ENCODE measurements around the gene CDC42BPA.
"Not testable (repeated sequence)": the region's sequence is repeated elsewhere in the genome, so short reads cannot be mapped to it uniquely, and the experiment has no call there.

CDC42BPA gene

DNA sequence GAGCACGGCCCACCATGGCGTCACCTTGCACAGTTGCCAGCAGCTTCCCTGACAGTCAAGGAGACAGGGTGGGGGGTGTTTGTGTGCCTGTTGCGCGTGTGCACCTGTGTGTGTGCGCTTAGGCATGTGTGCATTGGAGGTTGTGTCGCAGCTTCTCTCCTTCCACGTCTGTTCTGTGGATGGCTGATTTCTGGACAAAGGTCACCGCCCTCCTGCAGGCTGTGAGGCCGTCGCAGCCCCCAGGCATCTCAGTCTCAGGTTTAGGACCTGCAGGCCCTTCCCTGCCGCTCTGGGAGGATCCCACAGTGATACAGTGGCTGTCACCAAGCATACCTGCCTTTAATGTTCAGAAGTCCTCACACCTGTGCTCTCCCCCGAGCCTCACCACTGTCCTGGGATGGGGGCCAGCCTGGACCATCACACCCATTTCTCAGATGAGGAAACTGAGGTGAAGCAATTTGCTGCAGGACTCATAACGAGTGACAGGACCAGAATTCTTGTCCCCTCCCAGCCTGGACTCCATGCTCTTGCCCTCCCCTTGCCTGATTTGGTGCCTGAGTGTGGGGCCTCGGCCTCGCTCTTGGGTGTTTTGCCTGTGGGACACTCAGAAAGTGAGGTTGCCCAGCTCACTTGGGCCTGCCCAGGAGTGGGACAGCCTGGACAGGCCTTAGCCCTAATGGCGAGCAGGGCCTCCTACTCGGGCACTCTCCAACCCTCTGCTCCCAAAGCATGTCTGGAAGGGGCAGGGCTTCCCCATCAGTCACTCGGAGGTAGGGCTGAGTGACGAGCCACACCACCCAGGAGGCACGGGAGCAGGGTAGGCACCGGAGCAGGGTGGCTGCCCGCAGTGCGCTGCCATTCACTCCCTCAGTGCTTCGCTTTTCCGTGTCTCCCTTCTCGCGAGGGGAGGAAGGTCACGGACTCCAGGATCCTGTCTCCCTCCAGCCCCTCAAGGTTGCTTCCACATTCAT, 355.6 kb downstream of the CDC42BPA start:
- DNase-seq (ENCODE audit: low spot score) = no peak

DNA sequence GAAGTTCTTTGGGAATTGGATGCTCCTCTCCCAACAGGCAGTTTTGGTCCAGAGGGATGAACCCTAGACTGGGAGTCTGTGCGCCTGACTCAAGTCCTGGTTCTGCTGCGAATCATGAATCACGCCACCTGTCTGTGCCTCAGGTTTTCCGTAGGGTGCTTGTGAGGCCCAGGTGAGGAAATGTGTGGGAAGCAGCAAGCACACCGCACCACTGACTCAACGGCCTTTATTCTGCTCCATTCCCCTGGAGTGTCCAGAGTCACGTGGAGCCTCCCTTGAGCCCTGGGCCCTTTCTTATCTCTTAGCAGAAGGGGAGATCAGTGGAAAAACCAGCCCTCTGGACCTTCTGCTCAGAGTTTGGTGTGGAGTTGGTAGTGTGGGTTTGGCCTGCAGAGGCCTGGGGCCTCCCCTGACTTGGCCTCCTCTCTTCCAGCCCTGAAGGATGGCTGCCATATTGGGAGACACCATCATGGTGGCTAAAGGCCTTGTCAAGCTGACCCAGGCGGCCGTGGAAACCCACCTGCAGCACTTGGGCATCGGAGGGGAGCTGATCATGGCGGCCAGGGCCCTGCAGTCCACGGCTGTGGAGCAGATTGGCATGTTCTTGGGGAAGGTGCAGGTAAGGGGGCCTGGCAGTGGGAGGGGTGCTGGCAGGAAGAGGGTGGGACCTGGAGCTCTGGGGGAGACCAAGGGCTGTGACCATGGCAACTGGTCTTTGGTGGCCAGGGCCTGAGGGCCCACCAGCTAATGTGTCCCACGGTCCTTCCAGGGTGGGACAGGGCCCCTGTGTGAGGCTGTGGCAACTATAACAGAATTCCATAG, 357.1 kb downstream of the CDC42BPA start:
- DNase-seq (ENCODE audit: low spot score) = no peak

DNA sequence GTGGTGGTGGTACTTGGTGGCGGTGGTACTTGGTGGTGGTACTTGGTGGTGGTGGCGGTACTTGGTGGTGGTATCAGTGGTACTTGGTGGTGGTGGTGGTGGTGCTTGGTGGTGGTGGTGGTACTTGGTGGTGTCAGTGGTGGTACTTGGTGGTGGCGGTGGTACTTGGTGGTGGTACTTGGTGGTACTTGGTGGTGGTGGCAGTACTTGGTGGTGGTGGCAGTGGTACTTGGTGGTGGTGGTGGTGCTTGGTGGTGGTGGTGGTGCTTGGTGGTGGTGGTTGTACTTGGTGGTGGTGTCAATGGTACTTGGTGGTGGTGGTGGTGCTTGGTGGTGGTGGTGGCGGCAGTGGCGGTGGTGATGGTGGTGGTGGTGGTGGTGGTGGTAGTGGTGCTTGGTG, 358.0 kb downstream of the CDC42BPA start:
- no peak for DNase-seq (ENCODE audit: low spot score)

DNA sequence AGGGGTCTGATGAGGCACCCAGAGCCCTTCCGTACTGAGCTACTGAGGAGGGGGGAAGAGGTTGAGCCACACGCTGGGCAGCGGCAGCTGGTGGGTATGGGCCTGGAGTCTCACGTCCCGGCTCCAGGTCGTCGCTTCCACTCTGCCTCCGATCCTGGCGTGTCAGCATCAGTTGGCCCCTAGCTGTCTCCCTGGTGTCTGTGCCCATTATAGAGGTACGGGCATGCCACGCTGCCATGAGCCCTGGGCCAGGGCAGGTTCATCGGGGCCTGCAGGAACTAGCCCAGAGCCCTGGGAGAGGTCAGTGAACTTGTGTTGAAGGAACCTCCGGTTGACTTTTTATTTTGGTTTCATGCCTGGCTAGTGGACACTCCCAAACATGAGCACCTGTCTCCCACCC, 360.0 kb downstream of the CDC42BPA start:
- DNase-seq (ENCODE audit: low spot score) = no peak

DNA sequence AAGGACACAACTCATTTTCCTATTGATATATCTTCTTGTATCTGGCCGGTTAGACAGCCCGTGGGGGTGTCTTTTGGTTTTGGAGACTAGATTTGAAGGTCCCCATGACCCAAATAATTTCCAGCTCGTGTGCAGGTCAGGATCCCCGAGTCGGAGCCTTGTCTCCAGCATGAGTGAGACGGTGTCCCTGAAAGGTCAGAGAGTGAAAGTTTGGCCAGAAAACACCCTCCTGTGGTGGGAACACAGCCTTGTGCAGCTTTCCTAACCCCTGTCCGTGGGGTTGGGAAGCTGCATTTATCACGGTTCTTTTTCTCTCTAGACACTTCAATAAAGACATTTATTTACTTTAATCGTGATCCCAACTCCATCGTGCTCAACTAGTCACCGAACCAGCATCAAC, 360.6 kb downstream of the CDC42BPA start:
- DNase-seq (ENCODE audit: low spot score) = no peak

DNA sequence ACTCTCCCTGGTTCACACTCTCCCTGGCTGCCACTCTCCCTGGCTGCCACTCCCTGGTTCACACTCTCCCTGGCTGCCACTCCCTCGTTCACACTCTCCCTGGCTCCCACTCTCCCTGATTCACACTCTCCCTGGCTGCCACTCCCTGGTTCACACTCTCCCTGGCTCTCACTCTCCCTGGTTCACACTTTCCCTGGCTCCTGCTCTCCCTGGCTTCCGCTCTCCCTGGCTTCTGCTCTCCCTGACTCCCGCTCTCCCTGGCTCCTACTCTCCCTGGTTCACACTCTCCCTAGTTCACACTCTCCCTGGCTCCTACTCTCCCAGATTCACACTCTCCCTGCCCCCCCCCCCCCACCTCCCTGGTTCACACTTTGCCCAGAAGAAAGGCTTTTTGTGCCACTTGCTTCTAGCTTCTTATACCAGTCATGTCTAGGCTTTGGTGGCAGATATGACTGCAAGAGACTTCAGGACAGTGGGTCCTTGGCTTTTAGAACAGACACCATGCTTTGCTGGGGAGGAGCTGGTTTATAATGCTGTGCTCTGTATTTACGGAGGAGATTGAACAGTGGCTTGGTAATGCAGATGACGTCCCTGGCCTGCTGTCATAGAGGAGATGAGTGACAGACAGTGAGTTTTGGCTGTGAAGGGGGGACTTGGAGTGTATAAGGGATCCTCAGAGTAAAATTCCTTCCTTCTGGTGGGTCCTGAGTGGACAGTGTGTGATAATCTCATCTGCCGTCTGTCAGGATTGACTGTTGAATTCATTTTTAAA, 361.2 kb downstream of the CDC42BPA start:
- no peak for DNase-seq (ENCODE audit: low spot score)

DNA sequence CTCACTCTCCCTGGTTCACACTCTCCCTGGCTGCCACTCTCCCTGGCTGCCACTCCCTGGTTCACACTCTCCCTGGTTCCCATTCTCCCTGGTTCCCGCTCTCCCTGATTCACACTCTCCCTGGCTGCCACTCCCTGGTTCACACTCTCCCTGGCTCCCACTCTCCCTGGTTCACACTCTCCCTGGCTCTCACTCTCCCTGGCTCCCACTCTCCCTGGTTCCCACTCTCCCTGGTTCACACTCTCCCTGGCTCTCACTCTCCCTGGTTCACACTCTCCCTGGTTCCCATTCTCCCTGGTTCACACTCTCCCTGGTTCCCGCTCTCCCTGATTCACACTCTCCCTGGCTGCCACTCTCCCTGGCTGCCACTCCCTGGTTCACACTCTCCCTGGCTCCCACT, 362.4 kb downstream of the CDC42BPA start:
- not testable (repeated sequence) for DNase-seq (ENCODE audit: low spot score)

DNA sequence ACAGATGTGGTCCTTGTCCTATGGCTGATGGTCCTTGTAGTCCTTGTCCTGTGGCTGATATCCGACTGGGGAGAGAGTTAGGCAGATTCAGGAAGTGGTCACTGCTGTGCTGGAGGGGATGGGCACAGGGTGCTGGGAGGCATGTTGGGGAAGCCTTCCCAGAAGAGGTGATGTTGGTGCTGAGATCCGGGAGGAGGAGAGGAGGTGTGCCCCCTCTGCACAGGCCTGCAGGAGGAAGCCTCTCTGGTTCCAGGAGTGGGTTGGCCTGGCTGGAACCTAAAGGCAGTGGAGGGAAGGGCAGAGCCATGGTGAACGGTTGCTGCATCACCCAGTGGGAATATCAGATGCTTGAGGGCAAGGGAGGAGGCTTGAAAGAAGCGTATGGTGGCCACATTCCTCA, 363.5 kb downstream of the CDC42BPA start:
- DNase-seq (ENCODE audit: low spot score) = no peak

DNA sequence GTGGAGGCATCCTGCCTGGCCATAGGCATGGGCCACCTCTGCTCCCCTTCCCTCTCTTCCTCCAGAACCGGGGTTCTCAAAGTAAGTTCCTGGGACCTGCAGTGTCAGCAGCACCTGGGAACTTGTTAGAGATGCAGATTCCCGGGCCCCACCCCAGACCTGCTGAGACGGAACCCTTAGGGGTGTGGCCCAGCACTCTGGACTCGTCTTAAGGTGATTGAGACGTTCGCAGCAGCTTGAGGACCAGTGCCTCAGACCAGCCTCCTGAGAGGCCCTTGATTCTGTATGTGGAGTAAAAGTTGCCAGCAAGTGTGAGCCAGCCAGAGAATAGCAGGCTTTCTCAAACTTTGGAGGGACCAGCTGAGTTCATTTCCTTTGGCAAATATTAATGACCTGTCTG, 364.0 kb downstream of the CDC42BPA start:
- DNase-seq (ENCODE audit: low spot score) = no peak

DNA sequence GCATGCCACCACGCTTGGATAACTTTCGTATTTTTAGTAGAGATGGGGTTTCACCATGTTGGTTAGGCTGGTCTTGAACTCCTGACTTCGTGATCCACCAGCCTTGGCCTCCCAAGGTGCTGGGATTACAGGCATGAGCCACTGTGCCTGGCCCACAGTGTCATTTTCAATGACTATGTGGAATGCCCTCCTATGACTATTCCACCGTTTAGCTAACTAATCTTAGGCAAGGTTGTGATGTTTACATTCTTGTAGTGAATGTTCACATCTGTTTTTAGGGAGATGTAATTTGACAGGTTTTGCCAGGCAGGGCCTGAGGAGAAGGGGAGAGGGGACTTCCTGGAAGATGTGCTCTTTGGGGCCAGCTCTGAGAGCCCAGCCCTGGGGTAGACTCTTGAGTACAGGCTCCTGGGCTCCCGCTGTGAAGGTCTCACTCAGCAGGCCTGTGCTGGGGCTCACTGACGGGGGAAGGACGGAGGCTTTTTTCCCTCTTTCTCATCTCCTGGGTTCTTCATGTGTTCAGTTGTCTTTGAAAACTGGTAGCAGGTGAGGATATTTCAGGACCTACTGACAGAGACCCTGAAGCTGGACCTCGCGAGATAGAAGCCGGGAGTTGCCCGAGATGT, 365.0 kb downstream of the CDC42BPA start:
- no peak for DNase-seq (ENCODE audit: low spot score)

DNA sequence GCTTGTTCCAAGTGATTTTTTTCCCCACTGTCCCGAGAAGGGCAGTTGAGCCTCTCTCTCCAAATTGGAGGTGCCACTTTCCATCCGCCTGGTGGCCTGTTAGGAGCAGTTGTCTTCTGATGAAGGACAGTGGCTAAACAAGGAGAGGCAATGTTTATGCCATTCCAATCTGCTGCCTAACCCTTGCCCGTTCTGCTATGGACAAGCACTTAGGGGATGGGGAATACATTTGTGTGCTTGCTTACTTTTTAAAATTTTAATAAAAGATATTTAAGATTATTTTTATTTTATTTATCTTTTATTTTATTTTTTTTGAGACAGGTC, 366.2 kb downstream of the CDC42BPA start:
- no peak for DNase-seq (ENCODE audit: low spot score)

DNA sequence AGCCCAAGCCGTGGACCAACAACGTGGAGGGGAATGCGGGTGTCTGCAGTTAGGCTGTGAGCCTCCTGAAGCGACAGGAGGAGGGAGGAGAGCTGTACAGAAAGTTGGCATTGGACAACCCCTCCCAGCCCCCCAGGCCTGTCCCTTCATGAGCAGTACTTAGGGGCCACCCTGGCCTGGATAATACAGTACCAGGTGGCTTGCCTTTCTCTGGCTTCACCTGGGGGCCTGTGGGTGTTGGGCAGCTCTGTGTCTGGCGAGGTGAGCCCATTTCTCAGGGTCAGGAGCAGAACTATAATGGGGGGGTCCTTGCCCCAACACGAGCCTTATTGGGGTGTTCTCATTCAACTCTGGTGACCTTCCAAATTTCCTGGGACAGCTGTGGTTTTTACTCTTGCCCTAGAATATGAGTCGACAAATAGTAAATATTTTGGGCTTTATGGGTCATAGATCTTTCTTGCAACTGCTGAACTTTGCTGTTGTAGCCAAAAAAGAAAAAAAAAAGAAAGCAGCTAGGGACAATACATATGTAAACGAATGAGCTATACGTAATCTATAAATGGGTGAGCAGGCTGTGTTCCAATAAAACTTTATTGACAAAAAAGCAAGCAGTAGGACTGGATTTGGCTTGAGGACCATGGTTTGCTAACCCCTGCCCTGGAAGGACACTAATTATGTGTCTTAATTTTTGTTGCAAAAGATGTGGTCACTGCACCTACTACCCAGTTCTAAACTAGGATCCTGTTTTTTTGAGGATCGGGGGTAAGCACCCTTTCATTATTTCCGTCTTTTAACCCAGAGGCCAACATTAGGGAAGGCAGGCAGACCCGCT, 366.8 kb downstream of the CDC42BPA start:
- no peak for DNase-seq (ENCODE audit: low spot score)

DNA sequence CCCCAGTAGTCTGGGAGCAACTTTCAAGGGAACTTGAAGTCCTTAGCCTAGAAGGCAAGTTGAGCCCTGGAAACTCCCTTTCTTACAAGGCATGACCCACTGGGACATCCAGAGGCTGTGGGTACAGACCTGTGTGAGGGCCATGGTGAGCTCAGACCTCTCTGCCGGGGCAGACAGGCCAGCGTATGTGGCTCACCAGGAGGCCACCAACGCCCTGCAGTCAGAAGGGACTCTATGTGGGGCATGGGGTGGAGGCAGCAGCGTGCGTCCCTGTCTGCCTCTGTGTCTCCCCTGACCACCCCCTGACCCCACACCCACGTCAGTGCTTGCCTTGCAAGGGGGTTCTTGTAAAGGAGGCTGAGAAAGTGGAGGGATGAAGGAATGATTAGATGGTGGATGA, 367.4 kb downstream of the CDC42BPA start:
- no peak for DNase-seq (ENCODE audit: low spot score)

DNA sequence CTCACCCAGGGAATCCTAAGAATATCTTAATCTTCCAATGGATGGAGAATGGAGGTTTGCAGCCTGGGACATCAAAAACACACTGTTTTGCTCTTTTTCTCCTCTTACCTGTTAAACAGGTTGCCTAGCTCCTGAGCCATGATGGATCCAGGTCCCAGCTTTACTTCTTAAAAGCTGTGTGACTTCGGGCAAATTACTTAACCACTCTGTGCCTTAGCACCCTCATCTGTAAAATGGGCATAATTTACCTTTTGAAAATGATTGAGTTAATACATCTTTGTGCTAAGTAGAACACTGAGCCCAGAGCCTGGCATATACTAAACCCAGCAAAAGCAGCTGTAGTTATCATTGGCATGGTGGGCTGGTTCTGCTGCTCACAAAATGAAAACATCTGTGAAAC, 368.0 kb downstream of the CDC42BPA start:
- no peak for DNase-seq (ENCODE audit: low spot score)

DNA sequence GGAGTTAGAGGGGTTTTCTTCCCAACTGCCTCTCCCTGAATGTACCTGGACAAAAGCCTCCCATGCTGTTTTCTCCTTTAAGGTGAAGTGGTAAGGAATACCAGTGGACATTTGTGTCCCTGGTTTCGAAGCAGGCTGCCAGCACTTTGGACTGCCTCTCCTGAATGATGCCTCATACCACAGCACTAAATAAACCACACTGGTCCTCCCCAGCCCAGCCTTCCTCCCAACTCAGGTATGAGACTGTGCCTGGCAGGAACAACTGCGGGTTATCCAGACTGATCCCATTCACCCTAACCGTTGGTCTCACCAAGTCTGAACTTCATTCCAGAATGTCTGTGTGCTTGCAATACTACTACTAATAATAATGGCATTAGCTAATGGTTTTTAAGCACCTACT, 368.9 kb downstream of the CDC42BPA start:
- DNase-seq (ENCODE audit: low spot score) = no peak

DNA sequence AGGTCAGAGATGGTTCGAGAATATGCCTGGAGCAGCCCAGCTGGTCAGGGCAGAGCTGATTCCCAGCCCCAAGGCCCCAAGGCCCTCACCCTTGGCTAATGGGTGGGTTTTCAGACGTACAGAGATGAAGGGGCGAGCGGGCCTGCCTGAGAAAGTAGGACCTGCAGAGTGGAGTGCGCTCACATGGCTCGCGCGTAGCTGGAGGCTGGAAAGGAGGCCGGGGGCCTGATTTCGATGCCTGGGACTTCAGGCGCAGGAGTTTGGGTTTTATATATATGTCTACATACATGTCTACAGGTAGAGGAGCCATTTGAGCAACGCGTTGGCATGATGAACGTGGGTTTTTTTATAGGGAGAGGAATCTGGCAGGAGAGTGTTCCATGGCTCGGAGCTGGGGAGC, 369.3 kb downstream of the CDC42BPA start:
- DNase-seq (ENCODE audit: low spot score) = no peak

DNA sequence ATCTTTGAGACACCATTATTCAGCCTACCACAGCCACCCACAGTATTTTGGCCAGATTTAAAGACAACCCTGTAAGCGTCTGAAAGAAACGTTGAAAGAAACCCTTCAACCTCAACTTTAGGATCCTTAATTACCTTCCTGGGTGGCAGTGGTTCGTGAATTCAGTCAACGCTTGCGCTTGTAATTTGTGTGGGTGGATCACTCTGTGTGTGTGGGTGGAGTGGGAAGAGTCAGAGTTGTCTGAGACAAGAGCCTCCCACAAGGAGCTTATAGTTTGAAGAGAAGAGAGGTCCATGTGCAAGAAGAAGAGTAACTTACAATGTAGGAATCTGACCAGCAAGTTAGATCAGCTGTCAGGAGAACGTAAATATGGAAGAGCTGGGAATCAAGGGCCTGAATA, 369.8 kb downstream of the CDC42BPA start:
- DNase-seq (ENCODE audit: low spot score) = no peak

DNA sequence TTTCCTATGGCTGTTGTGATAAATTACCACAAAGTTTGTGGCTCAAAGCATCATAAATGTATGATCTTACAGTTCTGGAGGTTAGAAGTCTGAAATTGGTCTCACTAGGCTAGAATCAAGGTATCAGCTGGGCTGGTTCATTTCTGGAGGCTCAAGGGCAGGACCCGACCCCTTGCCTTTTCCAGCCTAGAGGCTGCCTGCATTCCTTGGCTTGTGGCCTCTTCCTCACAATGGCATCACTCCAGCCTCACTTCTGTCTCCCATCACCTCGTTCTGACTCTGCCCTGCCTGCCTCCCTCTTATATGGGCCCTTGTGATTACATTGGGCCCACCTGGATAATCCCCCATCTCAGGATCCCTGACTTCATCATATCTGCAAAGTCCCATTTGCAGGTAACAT, 370.2 kb downstream of the CDC42BPA start:
- DNase-seq (ENCODE audit: low spot score) = no peak

DNA sequence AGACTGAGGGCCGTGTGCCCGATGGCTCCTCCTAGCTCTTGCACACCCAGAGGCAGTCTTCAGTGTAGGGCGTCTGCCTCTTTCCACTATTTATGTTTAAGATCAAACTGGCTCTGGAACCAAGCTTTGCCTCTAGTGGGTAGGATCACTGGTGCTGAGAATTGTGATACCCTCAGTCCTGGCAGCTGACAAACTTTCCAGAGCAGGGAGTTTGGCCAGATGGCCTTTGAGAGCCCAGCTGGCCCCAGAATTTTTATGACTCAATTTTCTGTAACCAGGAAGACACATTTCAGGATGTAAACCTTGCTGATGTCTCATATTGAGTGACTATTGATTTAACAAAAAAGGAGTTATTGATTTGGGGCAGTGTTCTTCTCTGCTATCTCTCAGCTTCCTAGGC, 371.5 kb downstream of the CDC42BPA start:
- no peak for DNase-seq (ENCODE audit: low spot score)

DNA sequence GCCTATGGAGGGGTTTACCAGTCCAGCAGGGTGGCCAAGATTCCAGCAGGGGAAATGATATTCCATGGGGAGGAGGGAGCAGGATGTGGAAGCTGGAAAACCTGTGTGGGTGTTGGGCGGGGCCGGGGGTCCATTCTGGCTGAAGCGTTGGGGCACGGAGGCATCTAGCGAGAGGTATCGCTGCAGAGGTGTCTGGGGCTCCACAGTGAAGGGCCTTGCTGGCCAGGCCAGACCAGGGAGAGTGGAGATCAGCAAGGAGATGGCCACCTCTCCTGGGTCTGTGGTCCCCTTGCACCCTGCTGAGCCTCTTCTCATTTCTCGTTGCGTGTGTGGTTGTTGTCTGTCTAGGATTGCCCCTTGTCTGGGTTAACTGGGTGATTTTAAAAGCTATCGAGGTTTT, 372.0 kb downstream of the CDC42BPA start:
- no peak for DNase-seq (ENCODE audit: low spot score)

DNA sequence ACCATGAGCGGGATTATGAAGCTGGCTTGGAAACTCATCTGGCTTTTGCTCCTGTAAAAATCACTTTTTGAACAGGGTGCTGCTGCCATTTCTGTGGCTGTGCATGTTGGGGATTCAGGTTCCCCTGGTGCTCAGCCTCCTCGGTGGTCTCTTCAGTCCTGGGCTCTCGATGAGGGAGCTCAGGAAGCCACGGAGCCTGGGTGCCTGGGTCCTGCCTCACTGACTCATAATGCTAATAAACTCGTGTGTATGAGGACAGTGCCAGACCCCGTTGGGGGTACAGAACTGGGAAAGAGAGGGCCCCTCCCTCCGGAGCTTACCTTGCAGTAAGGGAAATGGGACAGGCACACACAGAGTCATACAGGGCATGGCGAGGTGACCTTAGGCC, 372.4 kb downstream of the CDC42BPA start:
- no peak for DNase-seq (ENCODE audit: low spot score)
